Measurements from ENCODE around the gene TXNDC2.

The TXNDC2 gene

GRCh38 chr18:9913526-9914333 is 28.0 kb downstream of the TXNDC2 start, which contains the start of gene VAPA:
TSS of gene VAPA (plus strand) at chr18:9914016. CDS start at chr18:9914257, 241 bp downstream.
- peak; percentile 98 for DNase-seq (ENCODE audit: low spot score)

- DNase-seq (ENCODE audit: low spot score) = no peak
Measured at GRCh38 chr18:9914334-9914583, 28.5 kb downstream of the TXNDC2 start.

- DNase-seq (ENCODE audit: low spot score) = peak; percentile 86
Measured at GRCh38 chr18:9914584-9915290, 29.0 kb downstream of the TXNDC2 start.

GRCh38 chr18:9915291-9916076 is 29.7 kb downstream of the TXNDC2 start:
- DNase-seq (ENCODE audit: low spot score) = no peak

GRCh38 chr18:9916077-9916639 is 30.4 kb downstream of the TXNDC2 start:
- no peak for DNase-seq (ENCODE audit: low spot score)

GRCh38 chr18:9916808-9917207 is 31.0 kb downstream of the TXNDC2 start:
- DNase-seq (ENCODE audit: low spot score) = no peak

- DNase-seq (ENCODE audit: low spot score) = peak; percentile 22
Measured at GRCh38 chr18:9918016-9918680, 32.4 kb downstream of the TXNDC2 start.

GRCh38 chr18:9919564-9920232 is 33.9 kb downstream of the TXNDC2 start:
- DNase-seq (ENCODE audit: low spot score) = no peak

- DNase-seq (ENCODE audit: low spot score) = no peak
Measured at GRCh38 chr18:9922592-9923311, 37.0 kb downstream of the TXNDC2 start.

- DNase-seq (ENCODE audit: low spot score) = no peak
Measured at GRCh38 chr18:9924371-9924943, 38.7 kb downstream of the TXNDC2 start.

GRCh38 chr18:9925369-9925768 is 39.6 kb downstream of the TXNDC2 start:
- DNase-seq (ENCODE audit: low spot score) = no peak

- DNase-seq (ENCODE audit: low spot score) = no peak
Measured at GRCh38 chr18:9925795-9926194, 40.0 kb downstream of the TXNDC2 start.

GRCh38 chr18:9926223-9926894 is 40.6 kb downstream of the TXNDC2 start:
- DNase-seq (ENCODE audit: low spot score) = no peak

- DNase-seq (ENCODE audit: low spot score) = no peak
Measured at GRCh38 chr18:9926977-9927376, 41.2 kb downstream of the TXNDC2 start.

GRCh38 chr18:9927392-9928063 is 41.8 kb downstream of the TXNDC2 start:
- no peak for DNase-seq (ENCODE audit: low spot score)

GRCh38 chr18:9928646-9929259 is 43.0 kb downstream of the TXNDC2 start:
- DNase-seq (ENCODE audit: low spot score) = no peak

- no peak for DNase-seq (ENCODE audit: low spot score)
Measured at GRCh38 chr18:9930299-9930884, 44.6 kb downstream of the TXNDC2 start.

- no peak for DNase-seq (ENCODE audit: low spot score)
Measured at GRCh38 chr18:9931146-9931545, 45.4 kb downstream of the TXNDC2 start.

Measured in GM03348 (cell line).